Neural progenitor cell (in vitro differentiated cells): Measurements from ENCODE around the gene FRMPD2.

Experiments
- CTCF ChIP-seq: fragments of 200-600 bp; sonication (generic); IDR thresholded peaks from 2 replicates; pipeline ENCODE4 v1.5.1; 2017; ENCODE audit warnings: antibody characterized with exemption, mild to moderate bottlenecking
- EZH2 ChIP-seq: fragments of 200-600 bp; sonication (generic); IDR thresholded peaks from 2 replicates; pipeline ENCODE4 v1.6.1; 2017; ENCODE audit warnings: antibody characterized with exemption, mild to moderate bottlenecking, moderate library complexity

GRCh38 chr10:48292616-48293015 is 18.1 kb upstream of the FRMPD2 start:
- no peak for TF ChIP-seq CTCF
- no peak for TF ChIP-seq EZH2
